ENCODE data around the gene INPP4A.
A peak's percentile ranks its signal among the peaks of the same experiment; 100 is the strongest.

Gene INPP4A

GRCh38 chr2:98502556-98503335 lies 58.1 kb downstream of the INPP4A start:
- Mint-ChIP-seq H3K36me3 (peaks cover 10% of the 10 kb centered on the region), H3K4me3 (no peak overlapping the region), H3K27me3 (no peaks in the 10 kb centered on the region), H3K4me1 (ENCODE audit: low read depth) (peaks cover 92% of the 10 kb centered on the region), H3K9me3 (ENCODE audit: low read depth) (no peaks in the 10 kb centered on the region), H3K27ac (peak overlapping the region; percentile 62)

GRCh38 chr2:98503481-98504105 lies 58.9 kb downstream of the INPP4A start:
- H3K4me3 Mint-ChIP-seq = no peak overlapping the region
- peaks cover 6% of the 10 kb centered on the region for H3K36me3 Mint-ChIP-seq
- H3K27me3 Mint-ChIP-seq = no peaks in the 10 kb centered on the region
- no peaks in the 10 kb centered on the region for H3K9me3 Mint-ChIP-seq (ENCODE audit: low read depth)
- H3K27ac Mint-ChIP-seq = peak overlapping the region; percentile 36
- peaks cover 92% of the 10 kb centered on the region for H3K4me1 Mint-ChIP-seq (ENCODE audit: low read depth)

- Mint-ChIP-seq H3K27ac (peak overlapping the region; percentile 74), H3K9me3 (ENCODE audit: low read depth) (no peaks in the 10 kb centered on the region), H3K27me3 (no peaks in the 10 kb centered on the region), H3K4me1 (ENCODE audit: low read depth) (peaks cover 95% of the 10 kb centered on the region), H3K36me3 (peaks cover 6% of the 10 kb centered on the region), H3K4me3 (peak overlapping the region; percentile 45)
Observed at GRCh38 chr2:98504381-98505109, 59.9 kb downstream of the INPP4A start.

GRCh38 chr2:98505311-98505808 lies 60.7 kb downstream of the INPP4A start:
- Mint-ChIP-seq H3K36me3 (peaks cover 6% of the 10 kb centered on the region), H3K9me3 (ENCODE audit: low read depth) (no peaks in the 10 kb centered on the region), H3K27ac (peak overlapping the region; percentile 54), H3K4me3 (no peak overlapping the region), H3K4me1 (ENCODE audit: low read depth) (peaks cover 95% of the 10 kb centered on the region), H3K27me3 (no peaks in the 10 kb centered on the region)

- H3K4me3 Mint-ChIP-seq = peak overlapping the region; percentile 13
- no peaks in the 10 kb centered on the region for H3K27me3 Mint-ChIP-seq
- H3K36me3 Mint-ChIP-seq = peaks cover 6% of the 10 kb centered on the region
- no peaks in the 10 kb centered on the region for H3K9me3 Mint-ChIP-seq (ENCODE audit: low read depth)
- peak overlapping the region; percentile 61 for H3K27ac Mint-ChIP-seq
- peaks cover 97% of the 10 kb centered on the region for H3K4me1 Mint-ChIP-seq (ENCODE audit: low read depth)
Observed at GRCh38 chr2:98505971-98506664, 61.5 kb downstream of the INPP4A start.

- H3K36me3 Mint-ChIP-seq = peaks cover 6% of the 10 kb centered on the region
- no peaks in the 10 kb centered on the region for H3K27me3 Mint-ChIP-seq
- peak overlapping the region; percentile 31 for H3K4me3 Mint-ChIP-seq
- no peaks in the 10 kb centered on the region for H3K9me3 Mint-ChIP-seq (ENCODE audit: low read depth)
- H3K4me1 Mint-ChIP-seq (ENCODE audit: low read depth) = peaks cover 98% of the 10 kb centered on the region
- H3K27ac Mint-ChIP-seq = no peak overlapping the region
Observed at GRCh38 chr2:98506881-98507280, 62.2 kb downstream of the INPP4A start.

GRCh38 chr2:98507461-98507860 lies 62.8 kb downstream of the INPP4A start:
- Mint-ChIP-seq H3K9me3 (ENCODE audit: low read depth) (no peaks in the 10 kb centered on the region), H3K4me3 (peak overlapping the region; percentile 31), H3K27ac (peak overlapping the region; percentile 78), H3K4me1 (ENCODE audit: low read depth) (peaks cover 98% of the 10 kb centered on the region), H3K36me3 (peaks cover 6% of the 10 kb centered on the region), H3K27me3 (no peaks in the 10 kb centered on the region)

GRCh38 chr2:98507891-98508708 lies 63.4 kb downstream of the INPP4A start:
- H3K4me1 Mint-ChIP-seq (ENCODE audit: low read depth) = peaks cover 96% of the 10 kb centered on the region
- H3K27ac Mint-ChIP-seq = peak overlapping the region; percentile 83
- H3K27me3 Mint-ChIP-seq = no peaks in the 10 kb centered on the region
- peaks cover 6% of the 10 kb centered on the region for H3K36me3 Mint-ChIP-seq
- H3K9me3 Mint-ChIP-seq (ENCODE audit: low read depth) = no peaks in the 10 kb centered on the region
- H3K4me3 Mint-ChIP-seq = peak overlapping the region; percentile 44

- Mint-ChIP-seq H3K4me1 (ENCODE audit: low read depth) (peaks cover 95% of the 10 kb centered on the region), H3K4me3 (peak overlapping the region; percentile 44), H3K36me3 (peaks cover 6% of the 10 kb centered on the region), H3K27me3 (no peaks in the 10 kb centered on the region), H3K9me3 (ENCODE audit: low read depth) (no peaks in the 10 kb centered on the region), H3K27ac (peak overlapping the region; percentile 83)
Observed at GRCh38 chr2:98508709-98509066, 64.0 kb downstream of the INPP4A start.

- Mint-ChIP-seq H3K4me1 (ENCODE audit: low read depth) (peaks cover 92% of the 10 kb centered on the region), H3K9me3 (ENCODE audit: low read depth) (no peaks in the 10 kb centered on the region), H3K4me3 (no peak overlapping the region), H3K27me3 (no peaks in the 10 kb centered on the region), H3K27ac (peak overlapping the region; percentile 83), H3K36me3 (peaks cover 6% of the 10 kb centered on the region)
Observed at GRCh38 chr2:98509542-98510321, 65.1 kb downstream of the INPP4A start.

- Mint-ChIP-seq H3K27ac (peak overlapping the region; percentile 59), H3K9me3 (ENCODE audit: low read depth) (no peaks in the 10 kb centered on the region), H3K36me3 (peaks cover 6% of the 10 kb centered on the region), H3K4me1 (ENCODE audit: low read depth) (peaks cover 91% of the 10 kb centered on the region), H3K27me3 (no peaks in the 10 kb centered on the region), H3K4me3 (no peak overlapping the region)
Observed at GRCh38 chr2:98510322-98510662, 65.6 kb downstream of the INPP4A start.

- Mint-ChIP-seq H3K27ac (peak overlapping the region; percentile 28), H3K27me3 (no peaks in the 10 kb centered on the region), H3K4me1 (ENCODE audit: low read depth) (peaks cover 90% of the 10 kb centered on the region), H3K36me3 (peaks cover 3% of the 10 kb centered on the region), H3K9me3 (ENCODE audit: low read depth) (no peaks in the 10 kb centered on the region), H3K4me3 (no peak overlapping the region)
Observed at GRCh38 chr2:98511981-98512380, 67.3 kb downstream of the INPP4A start.

GRCh38 chr2:98512699-98513098 lies 68.0 kb downstream of the INPP4A start:
- Mint-ChIP-seq H3K36me3 (no peaks in the 10 kb centered on the region), H3K4me1 (ENCODE audit: low read depth) (peaks cover 90% of the 10 kb centered on the region), H3K9me3 (ENCODE audit: low read depth) (no peaks in the 10 kb centered on the region), H3K27ac (peak overlapping the region; percentile 25), H3K27me3 (no peaks in the 10 kb centered on the region), H3K4me3 (no peak overlapping the region)
